GM18508 (cell line): ENCODE results near the gene TBX4.

Experiments
- ATAC-seq: cut with Tn5 transposase; IDR thresholded peaks from one replicate; pipeline ENCODE4 v1.9.1; 2021; ENCODE audit warnings: moderate number of reproducible peaks; ENCODE audit not compliant: insufficient read depth, unreplicated experiment

The TBX4 gene

DNA sequence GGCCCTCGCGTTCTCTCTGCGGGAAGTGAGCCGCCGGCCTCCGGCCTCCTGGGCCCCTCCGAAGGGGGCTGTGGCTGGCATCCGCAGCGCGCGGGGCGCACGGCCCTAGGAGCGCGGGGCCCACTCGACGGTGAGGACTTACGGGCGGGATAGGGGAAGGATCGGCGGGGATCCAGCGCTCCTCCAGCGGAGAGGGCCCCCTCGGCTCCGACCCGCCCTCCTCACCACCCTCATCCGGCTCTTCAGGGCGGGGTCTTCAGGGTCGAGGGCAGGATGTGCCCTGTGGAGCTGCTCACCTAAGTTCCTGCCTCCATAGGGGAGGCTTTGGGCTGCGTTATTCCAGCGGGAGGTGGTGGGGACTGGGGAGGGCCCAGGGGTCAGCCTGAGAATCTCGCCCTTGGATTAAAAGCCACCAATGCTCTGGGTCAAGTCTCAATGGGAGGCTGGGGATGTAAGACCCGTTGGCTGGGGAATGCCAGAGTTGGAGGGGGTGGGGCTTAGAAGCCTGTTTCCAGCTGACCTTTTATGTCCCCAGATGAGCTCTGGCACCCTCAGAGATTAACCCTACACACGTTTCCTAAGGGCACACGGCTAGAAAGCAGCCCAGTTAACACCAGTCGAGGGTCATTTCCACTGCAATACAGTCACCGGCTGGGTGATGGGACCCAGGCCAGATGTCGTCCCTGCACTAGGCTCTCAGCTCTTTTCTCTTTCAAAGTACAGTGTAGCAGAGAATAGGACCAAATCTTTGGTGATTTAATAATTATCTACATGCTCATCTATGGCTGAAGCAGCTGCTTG, 39.2 kb upstream of the TBX4 start:
- ATAC-seq: no peak

DNA sequence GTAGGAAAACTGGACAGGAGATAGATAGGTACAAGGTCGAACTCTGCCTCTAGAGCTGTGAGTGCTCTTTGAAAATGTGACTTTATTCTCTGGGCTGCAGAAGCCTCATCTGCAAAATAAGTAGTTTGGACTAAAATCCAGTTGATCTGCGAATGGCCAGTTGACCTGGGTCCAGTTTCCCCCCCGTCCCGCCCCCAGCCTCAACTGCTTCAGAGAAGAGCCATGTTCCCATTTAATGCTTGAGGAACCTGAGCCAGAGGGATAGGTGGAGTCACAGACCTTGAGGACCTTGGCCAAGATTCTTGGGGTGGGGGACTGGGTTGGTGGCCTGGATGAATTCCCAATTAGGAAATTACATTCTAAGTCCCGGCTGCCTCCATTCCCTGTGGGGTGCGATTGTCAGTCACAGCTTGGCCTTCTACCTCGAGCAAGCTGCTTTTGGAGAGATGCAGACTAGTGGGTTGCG, 38.5 kb upstream of the TBX4 start:
- no peak for ATAC-seq

DNA sequence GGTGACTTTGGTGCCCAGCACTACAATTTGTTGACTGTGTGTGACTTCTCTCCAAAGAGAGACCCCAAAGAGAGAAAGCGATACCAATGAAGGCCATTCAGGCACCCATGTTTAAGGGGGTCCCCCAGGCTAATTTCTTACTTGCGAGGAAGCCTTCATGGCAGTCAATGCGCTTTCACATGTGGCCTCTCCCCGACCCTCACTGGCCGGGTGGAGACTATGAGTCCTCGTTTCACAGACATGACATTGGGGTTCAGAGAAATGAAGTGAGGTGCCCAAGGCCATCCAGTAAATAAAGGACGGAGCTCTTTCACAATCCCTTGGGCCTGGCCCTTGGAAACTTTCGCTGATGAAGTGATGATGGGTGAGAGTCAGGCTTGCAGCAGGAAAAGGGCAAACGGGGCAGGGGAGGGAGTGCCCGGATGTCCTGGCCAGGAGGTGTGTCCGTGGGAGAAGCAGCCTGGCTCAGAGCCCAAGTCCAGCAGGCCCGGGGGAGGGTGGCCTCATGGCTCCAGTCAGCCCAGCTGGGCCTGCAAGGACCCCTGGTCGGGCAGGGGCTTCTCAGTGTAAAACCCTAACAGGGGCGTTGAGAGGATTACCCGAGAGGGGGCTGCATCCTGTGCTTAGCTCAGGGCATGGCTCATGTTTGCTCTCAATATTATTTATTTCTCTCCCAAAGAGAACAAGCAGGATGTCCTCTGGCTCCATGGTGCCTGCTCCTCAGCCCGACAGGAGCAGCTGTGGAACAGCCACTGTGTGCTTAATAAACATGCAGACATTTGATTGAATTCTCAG, 37.9 kb upstream of the TBX4 start:
- no peak for ATAC-seq

DNA sequence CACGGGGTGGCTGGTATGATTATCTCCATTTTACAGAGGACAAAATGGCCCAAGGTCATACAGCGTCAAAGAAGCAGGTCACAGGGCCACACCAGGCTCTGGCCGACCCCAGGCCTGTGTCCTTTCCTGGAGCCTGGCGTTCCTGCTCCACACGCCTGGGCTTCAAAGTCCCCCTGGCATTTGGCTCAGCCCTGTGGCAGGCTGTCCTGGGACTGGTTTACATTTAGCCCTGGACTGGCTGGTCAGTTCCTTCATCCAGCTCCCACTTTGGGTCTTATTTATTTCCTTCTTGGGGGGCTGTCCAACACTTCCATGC, 37.3 kb upstream of the TBX4 start:
- no peak for ATAC-seq

DNA sequence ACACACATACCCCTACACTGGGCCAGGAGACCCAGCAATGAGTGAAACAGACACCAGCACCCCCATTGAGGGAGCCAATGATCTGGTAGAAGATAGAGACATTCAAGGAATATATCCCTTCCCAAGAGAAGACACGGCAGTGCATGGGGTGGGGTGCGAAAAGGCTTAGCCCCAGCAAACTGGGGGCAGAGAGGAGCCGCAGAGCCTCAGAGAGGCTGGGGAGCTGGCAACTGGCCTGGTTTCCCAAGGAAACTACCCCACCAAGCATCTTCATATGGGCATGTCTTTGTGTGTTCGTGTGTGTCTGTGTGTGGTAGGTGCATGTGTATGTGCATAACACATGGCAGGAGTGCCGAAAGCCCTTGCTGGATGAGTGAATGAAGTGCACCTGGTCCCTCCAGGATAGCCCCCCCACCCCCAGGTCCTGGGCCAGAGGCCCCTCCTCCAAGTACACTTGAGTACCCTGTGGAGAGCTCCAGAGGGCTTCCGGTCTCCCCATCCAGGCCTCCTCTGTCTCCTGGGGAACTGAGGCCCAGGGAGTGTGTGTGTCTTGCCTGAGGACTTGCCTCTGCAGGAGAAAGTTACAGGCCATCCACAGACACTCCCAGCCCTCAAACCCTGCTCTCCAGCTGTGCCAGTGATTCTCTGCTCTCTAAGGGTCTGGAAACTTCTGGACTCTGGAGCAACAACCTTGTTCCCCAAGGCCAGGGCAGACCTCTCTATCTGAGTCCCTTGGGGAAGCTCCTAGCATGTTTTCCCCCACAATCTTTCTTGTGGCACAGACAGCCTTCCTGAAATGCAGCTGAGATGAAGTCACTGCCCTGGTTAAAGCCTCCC, 36.6 kb upstream of the TBX4 start:
- ATAC-seq: no peak

DNA sequence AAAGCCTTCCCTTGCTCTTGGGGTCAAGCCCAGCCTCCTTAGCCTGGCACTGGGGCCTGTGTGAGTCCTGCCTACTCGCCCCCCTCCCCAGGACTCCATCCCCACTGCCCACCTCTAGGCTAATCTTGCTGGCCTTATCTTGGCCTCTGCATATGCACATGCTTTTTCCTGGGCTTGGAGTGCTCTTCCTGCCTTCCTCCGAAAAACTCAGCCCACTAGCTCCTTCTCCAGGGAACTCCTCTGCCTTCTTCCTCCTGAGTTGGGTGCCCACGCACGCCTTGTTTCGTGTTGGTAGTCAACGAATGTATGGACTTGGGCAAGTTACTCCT, 36.0 kb upstream of the TBX4 start:
- no peak for ATAC-seq

DNA sequence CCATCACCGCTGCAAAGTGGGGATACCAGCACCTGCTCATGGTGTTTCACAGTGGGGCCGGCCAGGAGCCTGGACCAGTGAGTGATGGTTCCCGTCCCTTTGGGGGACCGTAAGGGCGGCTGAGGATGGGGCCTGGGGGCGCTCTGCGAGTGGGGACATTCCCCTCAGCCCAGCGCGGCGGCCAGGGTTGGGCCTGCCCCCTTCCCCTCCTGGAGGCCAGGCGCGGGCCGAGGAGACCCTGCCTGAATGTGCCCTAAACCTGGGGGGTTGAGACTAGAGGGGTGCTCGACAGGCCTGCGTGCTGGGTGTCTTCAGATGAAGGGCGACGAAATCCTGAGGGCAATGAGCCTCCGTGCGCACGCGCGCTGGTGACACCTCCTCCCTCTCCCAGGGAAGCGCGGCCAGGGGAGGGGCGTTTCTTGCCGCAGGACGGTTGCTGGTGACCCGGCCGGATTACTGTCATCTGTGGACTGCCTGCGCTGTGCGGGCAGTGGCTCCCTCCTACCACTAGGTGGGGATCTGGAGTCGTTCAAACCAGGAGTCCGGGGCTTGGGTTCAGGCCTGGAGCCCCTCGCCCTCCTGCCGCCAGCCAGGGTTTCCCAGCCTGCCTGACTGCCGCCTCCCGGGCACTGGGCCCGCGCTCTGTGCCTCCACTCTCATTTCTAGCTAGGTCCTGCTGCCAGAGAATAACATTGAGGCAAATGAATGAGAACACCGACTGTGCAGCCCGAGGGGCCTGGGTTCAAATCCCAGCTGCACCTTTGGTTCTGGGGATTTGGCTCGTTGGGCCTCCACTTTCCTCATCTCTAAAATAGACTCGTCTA, 35.5 kb upstream of the TBX4 start:
- no peak for ATAC-seq

DNA sequence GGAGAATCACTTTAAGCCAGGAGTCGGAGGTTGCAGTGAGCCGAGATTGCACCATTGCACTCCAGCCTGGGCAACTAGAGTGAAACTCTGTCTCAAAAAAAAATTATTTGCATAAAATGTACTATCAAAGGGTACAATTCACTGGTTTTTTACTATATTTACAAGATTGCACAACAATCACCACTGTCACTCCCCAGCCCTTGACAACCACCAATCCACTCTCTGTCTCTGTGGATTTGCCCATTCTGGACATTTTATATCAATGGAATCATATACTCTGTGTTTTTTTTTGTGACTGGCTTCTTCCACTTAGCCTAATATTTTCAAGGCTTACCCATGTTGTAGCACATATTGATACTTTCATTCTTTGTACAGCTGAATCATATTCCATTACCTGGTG, 33.8 kb upstream of the TBX4 start:
- no peak for ATAC-seq

DNA sequence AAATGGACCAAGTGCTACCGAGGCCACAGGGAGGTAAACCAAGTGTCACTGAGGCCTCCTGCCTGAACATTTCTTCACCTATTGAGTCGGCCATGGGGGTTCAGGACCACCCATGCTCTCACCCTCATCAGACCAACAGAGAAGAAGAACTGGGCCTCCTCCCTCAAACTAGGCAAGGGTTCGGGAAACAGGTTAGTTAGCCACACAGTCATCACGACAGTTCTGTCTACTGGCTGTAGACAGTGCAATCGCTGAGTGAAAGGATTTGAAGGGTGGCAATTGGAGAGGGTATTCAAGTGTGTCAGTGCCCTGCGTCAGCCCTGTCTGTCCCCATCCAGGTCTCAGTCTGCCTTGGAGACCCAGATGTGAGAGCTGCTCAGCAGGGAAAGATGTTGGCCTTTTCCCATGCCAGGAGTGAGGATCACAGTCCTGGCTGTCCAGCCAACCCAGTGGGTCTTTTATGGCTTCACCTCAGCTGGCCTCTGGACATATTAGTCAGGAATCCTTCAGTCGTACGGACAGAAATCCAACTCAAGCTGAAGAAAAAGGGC, 32.7 kb upstream of the TBX4 start:
- ATAC-seq: no peak

DNA sequence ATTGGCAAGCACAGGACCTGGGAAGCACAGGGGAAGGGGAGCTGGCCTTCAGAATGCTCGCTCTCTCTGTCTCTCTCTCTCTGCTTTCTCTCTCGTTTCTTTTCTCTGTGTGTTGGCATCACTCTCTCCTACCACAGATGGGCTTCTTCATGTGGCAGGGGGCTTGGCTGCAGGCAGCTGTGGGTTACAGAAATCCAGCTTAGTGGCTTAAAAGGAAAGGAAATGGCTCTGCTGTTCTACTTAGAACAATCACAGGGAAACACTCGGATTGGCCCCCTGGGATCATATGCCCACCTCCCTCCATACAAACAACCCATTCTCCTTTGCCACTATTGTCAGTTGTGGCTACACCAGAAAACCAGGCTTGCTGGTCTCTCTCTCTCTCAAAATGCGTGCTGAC, 32.2 kb upstream of the TBX4 start:
- ATAC-seq: no peak

DNA sequence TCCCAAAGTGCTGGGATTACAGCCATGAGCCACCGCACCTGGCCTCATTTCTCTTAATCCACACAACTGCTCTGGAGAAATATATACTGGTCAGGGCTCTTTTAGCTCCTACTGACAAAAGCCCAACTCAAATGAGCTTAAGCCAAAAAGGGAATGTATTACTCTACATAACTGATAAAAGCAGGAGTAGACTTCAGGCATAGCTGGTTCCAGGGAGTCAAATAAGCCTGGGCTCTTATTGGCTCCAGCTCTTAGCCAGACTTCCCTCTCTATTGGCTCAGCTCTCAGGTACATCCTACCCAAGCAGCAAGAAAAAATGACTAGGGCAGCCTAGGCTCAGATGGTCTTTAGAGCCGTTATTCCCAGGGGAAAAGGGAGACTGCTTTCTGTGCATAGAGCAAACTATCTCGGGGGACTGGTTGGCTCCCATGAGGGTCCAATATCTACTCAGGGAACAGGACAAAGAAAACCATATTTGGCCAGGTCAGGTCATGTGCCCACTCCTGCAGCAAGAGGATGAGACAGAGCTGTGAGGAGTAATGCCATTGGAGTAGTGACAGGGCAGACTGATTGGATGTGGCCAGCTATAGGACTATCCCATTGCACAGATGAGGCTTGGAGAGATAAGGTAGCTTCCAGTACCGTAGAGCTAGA, 31.4 kb upstream of the TBX4 start:
- no peak for ATAC-seq

DNA sequence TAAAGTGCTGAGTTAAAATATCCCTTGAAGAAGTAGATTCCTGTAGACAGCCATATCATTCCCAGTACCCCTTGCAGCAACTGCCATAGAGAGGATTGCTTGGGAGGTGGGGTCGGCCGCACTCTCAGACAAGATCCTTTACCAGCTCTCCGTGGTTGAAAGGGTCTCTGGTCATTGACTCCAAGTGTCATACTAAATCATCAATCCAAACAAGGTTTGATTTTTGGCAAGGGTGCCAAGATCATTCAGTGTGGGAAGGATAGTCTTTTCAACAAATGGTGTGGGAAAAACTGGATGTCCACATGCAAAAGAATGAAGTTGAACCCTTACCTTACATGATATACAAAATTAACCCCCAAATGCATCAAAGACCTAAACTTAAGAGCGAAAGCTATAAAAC, 30.8 kb upstream of the TBX4 start:
- no peak for ATAC-seq

DNA sequence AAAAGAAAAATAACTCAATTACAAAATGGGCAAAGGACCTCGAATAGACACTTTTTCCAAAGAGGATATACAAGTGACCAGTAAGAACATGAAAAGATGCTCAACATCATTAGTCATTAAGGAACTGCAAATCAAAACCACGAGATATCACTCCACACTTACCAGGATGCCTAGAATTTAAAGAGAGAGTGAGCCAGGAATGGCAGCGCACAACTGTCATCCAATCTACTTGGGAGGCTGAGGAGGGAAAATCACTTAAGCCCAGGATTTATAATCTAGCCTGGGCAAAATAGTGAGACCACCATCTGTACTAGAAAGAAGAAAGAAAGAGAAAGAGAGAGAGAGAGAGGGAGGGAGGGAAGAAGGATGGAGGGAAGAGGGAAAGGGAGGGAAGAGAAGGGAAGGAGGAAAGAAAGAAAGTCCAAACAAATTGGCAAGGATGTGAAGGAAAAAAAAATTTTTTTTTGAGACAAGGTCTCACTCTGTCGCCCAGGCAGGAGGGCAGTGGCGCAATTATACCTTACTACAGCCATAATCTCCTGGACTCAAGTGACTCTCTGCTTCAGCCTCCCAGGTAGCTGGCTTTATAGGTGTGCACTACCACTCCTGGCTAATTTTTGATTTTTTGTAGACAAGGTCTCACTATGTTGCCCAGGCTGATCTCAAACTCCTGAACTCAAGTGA, 30.0 kb upstream of the TBX4 start:
- no peak for ATAC-seq

DNA sequence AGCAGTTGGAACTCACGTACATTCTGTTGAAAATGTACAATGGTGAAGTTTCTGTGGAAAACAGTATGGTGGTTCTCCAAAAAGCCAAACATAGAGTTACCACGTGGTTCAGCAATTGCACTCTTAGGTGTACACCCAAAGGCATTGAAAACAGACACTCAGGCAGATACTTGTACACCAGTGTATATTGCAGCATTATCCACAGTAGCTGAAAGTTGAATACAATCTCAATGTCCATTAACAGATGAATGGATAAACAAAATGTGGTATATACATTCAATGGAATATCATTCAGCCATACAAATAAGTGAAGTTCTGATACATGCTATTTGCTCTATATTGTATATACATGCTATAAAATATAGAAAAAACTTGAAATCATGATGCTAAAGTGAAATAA, 29.4 kb upstream of the TBX4 start:
- ATAC-seq: no peak

DNA sequence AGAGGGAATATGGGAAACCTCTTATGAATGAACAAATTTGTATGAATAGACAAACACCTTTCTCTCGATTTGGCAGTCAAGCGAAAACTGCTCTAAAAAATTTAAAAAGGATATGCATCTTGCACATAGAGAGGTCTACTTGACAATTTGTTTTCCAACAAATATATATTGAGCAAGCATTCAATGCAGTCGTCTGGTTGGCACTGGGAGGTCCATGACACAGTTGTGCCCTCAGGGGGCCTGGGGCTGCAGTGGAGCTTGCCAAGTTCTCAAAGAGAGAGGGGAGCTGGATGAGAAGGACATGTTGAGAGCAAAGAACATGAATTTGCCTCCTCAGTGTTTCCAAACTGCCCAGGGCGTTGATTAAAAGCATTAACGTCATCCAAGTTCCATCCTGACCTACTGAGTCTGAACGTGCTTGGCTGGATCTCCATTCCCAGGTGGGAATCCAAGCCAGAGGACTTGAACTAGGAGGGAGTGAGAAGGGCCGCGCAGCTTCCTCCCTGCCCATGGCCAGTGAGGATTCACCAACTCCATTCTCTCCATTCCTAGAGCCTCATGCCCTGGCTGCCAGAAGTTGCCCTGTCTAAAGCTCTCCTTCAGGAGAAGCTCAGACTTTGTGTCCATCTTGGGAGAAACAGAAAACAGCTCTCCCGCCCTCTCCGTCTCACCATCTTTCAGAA, 28.1 kb upstream of the TBX4 start:
- no peak for ATAC-seq

DNA sequence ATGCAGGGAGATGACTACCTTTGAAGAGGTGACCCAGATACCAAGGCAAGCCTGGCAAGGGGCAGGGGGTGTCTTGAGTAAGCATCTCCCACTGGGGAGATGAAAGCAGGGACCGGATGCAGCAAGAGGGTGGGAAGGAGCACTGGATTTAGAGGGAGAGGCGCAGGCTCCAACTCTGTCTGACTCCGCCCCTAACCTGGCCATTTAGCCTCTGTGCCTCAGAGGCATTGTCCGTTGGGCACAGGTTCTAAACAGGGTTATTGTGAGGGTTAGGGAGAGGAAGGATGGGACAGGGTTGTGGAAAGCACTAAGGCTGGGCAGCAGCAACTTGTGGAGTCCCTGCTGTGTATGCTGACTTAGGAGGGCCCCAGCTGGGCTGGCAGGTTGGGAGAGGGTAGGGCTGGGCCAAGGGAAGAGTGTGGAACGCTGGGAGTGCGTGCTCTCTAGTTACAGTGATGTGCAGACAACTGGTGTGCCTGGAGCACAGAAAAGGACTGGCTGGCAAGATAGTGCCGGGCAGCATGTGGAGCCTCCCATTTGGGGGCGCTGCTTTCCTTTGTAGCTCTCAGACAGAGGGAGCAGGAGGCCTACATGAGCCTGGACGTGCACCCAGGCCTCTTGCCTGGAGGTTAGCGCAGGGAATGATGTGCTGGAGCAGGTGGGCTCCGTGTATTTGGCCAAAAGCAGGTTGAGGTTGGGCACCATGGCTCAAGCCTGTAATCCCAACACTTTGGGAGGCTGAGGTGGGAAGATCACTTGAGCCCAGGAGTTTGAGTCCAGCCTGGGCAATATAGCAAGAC, 26.3 kb upstream of the TBX4 start:
- ATAC-seq: no peak

DNA sequence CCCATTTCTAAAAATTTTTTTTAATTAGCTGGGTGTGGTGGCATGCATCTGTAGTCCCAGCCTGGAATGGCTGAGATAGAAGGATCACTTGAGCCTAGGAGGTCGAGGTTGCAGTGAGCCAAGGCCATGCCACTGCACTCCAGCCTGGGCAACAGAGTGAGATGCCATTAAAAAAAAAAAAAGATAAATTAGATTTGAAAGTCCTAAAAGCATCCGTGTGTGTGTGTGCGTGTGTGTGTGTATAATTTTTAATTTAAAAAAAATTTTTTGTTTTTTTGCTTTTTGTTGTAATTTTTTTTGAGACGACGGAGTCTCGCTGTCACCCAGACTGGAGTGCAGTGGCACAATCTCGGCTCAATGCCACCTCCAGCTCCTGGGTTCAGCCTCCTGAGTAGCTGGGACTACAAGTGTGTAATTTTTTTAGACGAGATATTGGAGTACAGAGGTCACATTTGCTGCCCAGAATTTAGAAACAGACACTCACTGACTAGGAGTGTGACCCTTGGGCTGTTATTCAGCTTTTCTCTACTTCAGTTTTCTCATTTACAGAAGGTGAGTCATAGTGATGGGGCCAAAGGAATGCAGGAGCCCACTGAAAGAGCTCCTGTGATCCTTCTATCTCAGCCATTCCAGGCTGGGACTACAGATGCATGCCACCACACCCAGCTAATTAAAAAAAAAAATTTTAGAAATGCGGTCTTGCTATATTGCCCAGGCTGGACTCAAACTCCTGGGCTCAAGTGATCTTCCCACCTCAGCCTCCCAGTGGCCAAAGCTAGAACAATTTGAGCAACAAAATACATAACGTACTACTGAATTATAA, 25.5 kb upstream of the TBX4 start:
- ATAC-seq: no peak
